NOMO-1 treated with DMSO at 0.1 percent for 48 hours (cell line): ENCODE data around the gene ZNF514.
"Not testable (repeated sequence)": the region's sequence is repeated elsewhere in the genome, so short reads cannot be mapped to it uniquely, and the experiment has no call there.

Experiments used
- DNase-seq: peaks from one replicate; lab custom pipeline; 2025; ENCODE audit not compliant: unreplicated experiment; lab: John Stamatoyannopoulos, UW

Gene ZNF514

DNA sequence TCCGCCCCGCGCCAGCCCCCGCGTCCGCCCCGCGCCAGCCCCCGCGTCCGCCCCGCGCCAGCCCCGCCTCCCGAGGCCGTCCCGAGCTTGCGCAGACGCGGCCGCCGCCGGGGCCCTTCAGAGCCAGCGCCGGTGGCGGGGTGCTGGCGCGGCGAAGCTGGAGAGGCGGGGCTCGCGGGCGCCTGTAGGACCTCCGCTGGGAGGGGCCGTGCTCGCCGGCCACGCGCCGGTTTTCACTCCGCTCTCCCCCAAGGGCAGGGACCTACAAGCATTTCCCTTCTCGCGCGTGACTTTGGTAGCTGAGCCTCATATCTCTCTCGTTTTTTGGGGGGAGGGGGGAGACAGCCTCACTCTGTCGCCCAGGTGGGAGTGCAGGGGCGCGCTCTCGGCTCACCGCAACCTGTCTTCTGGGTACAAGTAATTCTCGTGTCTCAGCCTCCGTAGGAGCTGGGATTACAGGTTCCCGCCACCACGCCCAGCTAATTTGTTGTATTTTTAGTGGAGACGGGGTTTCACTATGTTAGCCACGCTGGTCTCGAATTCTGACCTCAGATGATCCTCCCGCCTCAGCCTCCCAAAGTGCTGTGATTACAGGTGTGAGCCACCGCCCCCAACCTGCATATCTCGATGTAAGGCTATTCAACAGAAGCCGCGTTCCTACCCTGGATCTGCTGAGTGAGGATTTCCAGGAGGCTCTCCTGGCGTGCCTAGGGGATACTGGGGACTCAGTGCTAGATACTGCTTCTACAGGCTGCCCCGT, at the start of gene ZNF514:
Gene ZNF514, minus strand, starts transcription at position 159 of the 760 bp plus-strand sequence. CDS start 6,595 bp downstream, outside the sequence.
- peak; percentile 65 for DNase-seq

DNA sequence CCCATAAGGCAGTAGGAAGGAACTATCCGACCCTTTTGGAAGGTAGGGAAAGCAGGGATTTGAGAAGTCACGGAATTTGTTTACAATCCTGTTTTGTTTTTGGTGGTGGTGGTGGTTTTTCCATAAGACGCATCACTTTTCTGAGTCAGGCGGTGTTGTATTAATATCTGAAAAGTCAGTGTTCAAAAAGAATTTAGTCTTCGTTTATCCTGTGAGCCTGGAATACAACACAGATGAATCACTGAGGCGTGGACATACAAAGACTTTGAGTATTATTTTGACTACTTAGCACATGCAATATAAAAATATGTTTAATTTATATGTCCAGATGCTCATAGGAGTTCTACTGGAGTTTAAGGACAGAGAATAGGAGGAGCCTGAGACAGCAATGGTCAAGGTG, 48.5 kb upstream of the ZNF514 start:
- DNase-seq = no peak

DNA sequence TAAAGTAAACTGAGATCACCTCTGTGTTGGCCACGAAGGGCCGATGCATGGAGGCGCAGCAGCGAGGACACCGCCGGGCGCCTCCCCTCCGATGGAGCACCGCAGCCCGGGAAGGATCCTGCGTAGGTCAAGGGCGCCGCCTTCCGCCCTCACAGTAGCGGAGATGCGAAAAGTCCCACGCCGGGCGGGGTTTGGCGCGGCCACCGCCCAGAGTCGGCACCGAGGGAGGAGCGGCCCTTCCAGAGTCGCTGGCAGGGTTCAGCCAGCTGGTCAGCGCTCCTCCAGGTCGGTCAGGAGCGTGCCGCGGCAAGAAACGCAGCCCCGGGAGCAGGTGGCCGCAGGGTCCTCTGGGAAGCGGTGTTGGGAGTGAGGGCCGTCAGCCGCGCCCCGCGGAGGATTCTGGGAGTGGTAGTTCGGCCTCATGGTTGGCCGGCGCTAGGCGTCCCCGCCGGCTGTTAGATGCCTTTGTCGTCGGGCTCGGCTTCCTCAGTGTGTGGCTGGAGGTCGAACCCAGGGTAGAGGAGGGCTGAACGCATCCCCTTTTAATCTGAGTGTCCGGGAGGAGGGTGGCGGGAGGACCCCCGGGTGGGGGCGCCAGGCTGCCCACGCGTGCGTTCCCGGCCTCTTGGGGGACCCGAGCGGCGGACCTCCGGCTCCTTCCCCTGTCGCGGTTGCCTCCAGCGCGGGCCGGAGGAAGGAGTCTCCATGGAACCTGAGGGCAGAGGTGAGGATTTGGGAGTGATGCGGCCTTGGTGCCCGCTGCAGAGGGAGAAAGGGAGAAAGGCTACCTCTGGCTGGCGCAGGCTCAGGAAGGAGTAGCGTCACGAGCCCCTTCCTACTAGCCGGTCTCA, 47.7 kb upstream of the ZNF514 start, which contains the start of gene ZNF892:
Gene ZNF892, plus strand, starts transcription at position 411 of the 851 bp plus-strand sequence. Its CDS starts 295 bp downstream, at position 706.
- peak; percentile 84 for DNase-seq

DNA sequence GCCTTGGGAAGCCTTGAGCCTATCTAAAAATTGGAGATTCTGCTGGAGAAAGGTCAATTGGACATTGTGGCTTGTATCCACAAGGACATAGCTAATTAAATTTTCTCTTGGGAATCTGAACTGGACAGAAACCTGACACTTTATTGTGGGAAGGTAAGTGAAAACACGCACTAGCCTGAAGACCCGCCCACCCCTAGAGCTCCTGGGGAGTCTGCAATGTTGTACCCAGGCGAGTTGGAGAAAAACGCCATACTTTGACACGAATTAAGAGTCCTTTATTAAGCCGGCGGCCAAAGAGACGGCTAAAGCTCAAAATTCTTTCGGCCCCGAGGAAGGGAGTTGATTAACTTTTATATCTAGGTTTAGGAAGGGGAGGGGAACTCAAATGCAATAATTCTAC, 46.4 kb upstream of the ZNF514 start:
- no peak for DNase-seq

DNA sequence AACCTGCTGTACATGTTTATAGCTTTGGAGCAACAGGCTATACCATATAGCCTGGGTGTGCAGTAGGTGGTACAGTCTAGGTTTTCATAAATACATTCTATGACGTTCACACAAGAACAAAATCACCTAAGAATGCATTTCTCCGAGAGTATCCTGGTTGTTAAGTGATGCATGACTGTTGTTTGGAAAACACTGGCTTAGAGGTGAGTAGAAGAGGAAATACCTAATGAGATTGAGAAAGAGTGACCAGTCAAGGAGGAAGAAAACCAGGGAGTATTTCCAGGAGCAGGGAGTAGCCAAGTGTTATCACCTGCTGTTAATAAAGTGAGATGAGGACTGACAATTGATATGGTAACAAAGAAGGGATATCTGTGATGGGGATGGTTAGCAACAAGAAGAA, 44.7 kb upstream of the ZNF514 start:
- no peak for DNase-seq

DNA sequence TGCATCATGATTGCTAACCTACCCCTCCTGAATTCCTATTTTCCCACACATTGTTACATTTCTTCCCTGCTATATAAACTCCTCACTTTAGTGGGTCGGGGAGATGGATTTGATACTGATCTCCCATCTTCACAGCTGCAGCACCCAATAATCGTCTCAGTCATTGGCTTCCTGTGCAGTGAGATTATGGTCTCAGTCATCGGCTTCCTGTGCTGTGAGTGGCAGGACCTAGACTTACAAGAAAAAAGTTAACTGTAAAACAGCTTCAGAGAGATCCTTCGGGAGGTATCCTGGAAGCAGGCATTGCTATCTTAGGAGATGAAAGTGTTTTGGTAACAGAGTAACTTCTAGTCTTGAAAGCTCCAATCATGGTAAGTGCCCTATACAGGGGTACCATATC, 44.3 kb upstream of the ZNF514 start:
- DNase-seq = no peak

DNA sequence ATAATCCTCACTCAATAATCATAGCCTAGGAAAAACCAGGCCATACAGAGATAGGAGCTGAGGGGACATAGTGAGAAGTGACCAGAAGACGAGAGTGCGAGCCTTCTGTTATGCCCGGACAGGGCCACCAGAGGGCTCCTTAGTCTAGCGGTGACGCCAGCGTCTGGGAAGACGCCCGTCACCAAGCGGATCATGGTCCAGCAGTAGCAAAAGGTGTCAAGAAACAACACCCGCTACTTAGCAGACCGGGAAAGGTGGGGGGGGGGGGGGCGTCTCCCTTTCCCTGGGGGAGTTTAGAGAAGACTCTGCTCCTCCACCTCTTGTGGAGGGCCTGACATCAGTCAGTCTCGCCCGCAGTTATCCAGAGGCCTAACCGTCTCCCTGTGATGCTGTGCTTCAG, 33.3 kb upstream of the ZNF514 start:
- DNase-seq = not testable (repeated sequence)

DNA sequence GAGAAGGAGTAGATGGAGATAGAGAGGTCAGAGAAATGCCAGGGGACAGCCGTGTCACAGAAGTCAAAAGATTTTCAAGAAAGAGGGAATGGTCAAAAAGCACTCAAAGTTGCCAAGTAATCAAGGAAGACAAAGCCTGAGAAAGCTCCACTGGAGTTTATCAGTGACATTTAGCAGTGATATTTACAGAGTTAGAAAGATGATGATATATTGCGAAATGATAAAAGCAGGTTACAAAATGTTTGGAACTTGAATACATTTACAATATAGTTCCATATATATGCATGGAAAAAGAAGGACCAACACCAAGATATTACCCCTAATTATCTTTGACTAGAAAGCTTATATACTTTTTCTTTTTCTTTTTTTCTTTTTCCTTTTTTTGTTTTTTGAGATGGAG, 26.3 kb upstream of the ZNF514 start:
- DNase-seq = no peak

DNA sequence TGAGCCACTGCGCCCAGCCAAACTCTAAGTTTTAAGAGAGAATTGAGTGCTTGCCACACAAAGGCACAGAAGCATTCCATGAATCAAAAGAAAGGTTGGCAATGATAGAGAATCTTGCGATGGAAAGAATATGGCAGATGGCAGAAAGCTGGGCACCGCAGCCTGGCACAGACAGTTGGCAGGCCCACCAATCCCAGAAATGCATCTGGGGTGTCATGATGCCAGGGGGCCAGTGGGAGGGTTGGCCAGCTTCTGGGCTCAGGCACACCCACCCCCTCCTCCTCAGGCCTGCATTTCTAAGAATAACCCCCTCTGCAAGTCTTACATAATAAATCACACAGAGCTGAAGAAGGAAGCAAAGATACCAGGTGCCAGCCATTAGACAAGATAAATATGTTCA, 25.5 kb upstream of the ZNF514 start:
- no peak for DNase-seq

DNA sequence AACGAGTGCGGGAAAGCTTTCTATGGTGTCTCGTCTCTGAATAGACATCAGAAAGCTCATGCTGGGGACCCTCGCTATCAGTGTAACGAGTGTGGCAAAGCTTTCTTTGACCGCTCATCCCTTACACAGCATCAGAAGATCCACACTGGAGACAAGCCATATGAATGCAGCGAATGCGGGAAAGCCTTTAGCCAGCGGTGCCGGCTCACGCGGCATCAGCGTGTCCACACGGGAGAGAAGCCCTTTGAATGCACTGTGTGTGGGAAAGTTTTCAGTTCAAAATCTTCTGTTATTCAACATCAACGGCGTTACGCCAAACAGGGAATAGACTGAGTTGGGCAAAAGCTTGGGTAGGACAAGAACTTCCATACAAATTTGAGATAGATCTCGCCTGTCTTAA, 22.1 kb upstream of the ZNF514 start:
- no peak for DNase-seq

DNA sequence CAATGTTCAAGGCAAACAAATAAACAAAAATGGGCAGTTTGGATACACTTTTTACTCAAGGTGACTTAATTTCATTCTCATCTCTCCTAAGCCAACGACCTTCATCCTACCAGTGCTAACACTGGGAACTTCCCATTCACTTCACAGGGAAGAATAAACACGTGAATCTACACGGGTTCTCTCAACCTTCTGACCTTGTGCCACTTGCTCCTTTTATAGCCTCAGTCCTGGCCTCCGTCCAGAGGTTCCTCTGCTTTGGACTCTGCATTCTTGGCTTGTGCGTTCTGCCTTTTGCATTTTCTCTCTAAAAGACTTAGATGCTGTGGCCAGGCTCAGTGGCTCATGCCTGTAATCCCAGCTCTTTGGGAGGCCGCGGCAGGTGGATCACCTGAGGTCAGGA, 19.8 kb upstream of the ZNF514 start:
- DNase-seq = no peak

DNA sequence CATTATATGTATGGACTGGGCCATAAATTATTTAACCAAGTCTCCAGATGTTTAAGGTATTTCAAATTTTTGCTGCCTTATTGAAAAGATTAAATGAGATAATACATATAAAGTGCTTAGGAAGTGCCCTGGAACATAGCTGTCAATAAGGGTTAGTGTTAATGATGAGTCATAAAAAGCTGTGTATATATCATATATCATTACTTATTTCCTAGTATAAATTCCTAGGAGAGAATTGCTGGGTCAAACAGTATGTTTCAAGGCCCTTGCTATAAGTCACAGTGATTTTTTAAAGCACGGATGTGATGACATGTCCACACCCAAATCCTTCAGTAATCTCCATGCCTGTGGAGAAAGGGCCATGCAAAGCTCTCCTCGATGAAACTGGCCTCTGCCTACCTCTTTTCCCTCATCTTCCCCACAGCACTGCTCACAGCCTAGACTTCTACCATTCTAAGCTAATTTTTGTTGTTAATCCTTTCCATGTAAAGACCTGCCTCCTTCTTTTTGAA, 14.4 kb upstream of the ZNF514 start:
- DNase-seq = no peak

DNA sequence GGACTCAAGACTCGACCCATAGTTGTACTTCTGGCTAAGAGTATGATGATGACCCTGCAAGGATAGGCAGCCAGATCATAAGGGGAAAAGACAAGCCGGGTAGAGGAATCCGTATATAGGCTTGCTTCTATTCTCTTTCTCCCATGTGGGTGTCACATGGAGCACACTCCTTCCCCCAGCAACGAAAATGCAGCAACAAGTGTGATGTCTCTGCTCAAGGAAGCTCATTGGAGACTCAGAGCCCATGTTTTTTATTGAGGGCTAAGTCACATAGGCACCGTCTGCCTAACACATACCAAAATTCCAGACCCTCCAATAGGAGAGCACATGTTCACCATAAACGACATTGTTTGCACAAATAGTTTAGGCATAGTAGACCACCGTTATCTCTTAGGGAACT, 12.3 kb upstream of the ZNF514 start:
- no peak for DNase-seq

DNA sequence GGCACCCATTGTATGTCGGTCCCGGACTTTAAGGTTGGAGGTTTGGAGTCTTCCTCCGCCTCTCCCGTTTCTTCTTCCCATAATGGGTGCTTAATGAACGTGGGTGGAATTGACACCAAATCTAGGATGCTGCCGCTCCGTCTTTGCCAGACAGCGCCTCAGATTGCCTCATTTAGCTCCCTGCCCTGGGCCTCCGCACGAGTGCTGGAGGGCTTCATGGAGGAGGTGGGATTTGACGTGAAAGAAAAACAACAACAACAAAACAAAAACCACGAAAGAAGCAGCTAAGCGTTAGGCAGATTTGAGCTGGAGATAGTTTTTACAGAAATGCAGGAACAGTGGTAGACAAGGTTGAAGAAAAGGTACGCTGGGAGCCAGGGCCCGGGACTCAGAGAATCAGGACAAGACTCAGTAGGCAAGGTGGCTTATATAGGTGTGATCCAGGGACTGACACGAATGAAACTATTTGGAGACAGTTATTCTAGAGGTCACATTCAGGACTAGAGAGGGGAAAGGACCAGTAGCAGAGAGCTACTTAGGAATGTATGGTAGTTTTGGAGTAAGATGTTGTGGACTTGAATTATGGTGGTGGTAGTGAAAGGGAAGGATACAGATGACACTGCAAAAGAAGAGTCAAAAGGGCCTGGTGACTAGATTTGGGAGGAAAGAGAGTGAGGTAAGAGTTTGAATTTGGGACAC, 6.6 kb upstream of the ZNF514 start:
- DNase-seq = no peak

DNA sequence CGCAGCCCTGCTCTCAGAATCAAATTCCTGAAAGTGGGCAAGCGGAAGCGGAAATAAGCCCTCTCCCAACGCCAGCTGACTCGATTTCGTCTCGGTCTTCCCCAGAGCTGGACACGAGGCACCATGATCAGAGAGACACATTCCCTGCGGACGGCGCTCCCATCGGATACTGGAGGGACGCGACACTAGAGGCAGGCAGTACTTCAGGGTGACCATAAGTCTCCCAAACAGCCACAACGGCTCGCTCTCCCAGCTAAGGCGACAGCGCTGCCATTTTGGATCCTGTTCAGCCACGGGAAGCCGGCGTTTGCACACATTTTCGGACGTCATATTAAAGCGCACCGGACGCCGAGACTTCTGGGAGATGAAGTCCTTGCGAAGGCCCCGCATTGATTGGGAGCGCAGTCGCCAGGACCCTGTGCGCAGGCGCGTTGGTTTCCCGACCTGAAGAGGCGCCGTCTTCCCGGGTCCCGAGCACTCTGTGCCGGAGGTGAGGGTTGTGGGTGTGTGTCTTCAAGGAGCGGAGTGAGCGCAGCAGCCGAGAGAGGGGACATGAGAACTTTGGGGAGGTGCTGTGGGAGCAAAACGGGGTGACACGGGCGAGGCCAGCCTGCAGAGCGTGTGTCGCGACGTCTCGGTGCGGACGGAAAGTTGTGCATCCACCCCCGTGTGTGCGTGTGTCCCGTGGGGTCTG, 5.9 kb upstream of the ZNF514 start, which contains the start of gene ZNF2:
Gene ZNF2, plus strand, starts transcription at position 439 of the 694 bp plus-strand sequence. CDS start 10,418 bp downstream, outside the sequence.
- peak; percentile 94 for DNase-seq

DNA sequence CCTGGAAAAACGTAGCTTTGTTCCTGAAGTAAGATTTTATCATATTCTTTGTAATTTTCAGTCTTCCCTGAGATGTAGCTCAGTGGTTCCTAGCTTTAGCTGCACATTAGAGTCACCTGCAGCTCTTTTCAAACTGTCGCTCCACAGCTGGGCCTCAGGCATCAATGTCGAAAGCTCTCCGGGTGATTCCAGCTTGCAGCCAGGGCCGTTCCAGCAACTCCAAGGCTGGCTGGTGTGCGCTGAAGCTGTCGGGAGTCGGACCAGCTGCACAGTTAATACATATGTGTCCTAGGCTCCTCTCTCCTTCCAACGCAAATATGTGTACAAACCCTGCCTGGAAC, 5.4 kb upstream of the ZNF514 start:
- no peak for DNase-seq

DNA sequence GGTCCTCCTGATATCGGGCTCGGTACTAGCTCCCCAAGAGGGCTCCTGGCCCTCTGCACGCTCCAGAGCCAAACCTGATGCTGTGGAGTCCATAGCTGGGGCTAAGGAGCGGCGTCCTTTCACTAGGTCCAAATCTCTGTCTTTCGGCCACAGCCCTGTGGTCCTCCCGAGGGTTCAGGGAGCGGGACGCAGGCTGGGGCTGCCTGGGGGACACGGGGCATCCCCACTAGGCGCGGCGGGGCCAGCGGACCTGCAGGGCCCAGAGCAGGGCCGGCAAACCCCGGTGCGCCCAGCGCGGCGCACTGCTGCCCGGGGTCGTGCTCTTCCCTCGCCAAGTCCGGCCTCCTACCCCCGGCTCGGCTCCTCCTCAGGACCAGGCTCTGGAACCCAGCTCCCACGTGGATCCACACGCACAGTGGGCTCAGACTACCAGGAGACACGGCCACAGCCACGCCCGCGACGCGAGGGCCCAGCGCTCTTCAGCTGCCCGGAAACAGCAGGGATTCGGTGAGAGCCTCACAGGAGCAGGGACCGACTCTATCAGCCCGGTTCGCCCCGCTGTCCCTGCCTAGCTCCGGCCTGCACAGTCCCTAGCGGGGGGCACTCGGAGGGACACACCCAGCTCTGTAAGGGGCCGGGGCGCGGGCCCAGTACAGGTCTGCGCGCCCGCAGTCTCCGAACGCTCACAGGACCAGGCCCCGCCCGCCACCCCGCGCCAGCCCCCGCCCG, 593 bp downstream of the ZNF514 start:
- no peak for DNase-seq

DNA sequence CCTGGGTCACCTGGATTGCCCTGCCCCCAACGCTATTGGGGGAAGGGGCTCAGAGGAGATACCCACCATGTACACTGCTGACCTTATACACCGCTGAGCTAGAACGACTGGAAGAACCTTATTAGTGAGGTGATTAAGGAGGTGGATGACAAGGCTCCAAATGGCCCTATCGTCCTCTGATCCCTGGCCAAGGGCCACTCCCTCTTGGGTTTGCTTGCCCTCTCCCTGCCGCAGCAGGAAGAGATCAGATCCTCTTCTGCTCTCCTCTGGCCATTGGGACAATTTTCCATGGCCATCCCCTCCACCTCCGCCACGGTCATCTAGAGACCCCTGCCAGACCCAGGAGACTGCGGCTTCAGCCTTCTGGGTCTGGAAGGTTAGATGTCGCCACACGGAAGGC, 1.2 kb downstream of the ZNF514 start:
- DNase-seq = no peak

DNA sequence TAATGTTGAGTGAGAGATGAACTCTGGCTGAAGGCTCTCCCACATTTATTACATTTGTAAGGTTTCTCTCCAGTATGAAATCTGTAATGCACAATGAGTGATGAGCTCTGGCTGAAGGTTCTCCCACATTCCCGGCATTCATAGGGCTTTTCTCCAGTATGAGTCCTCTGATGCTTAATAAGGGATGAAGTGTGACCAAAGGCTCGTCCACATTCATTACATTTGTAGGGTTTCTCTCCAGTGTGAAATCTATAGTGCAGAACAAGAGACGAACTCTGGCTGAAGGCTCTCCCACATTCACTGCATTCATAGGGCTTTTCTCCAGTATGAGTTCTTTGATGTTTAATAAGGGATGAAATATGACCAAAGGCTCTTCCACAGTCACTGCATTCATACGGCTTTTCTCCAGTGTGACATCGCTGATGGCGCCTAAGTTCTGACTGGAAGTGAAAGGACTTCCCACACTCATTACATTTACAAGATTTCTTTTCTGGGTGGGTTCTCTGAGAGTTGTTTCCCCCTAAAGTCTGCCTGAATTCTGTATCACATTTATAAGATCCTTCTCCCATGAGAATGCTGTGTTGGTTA, 10.2 kb downstream of the ZNF514 start:
- no peak for DNase-seq

DNA sequence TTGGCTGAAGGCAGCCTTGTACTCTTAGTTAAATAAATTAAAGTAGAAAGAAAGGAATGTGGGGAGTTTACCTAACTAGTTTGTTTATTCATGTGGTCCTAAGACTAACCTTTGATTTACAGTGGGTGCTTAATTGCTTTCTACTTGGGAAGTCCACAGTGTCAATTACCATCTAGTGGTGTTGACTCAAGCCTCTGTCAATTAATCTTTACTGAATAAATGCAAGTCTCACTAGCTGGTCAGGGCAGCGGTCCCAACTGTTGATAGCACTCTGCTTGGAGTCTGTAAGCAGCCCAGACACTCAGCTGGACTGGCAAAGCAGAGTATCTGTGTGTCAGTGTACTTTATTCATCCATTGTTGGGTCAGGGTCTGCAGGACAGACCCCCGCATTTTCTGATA, 15.8 kb downstream of the ZNF514 start:
- no peak for DNase-seq
